Panc1 (cell line): ENCODE results near the gene SHISA9.

Experiments
- CTCF ChIP-seq: fragments of 450-650 bp; IDR thresholded peaks from 2 replicates; pipeline ENCODE4 v1.5.1; 2017; ENCODE audit warnings: mild to moderate bottlenecking
- POLR2AphosphoS5 ChIP-seq: IDR thresholded peaks from 2 replicates; pipeline ENCODE4 v1.6.1; 2012; ENCODE audit warnings: mild to moderate bottlenecking, low read depth, low read length, moderate library complexity
- REST ChIP-seq, 2 experiments: IDR thresholded peaks; 2 replicates each; pipeline ENCODE4 v1.6.1; 2011 to 2012; ENCODE audit warnings: low read depth in 2 of 2, control low read depth in 1 of 2, low read length in 1 of 2, mild to moderate bottlenecking in 1 of 2, moderate library complexity in 1 of 2; ENCODE audit not compliant: insufficient read depth in 1 of 2
- SIN3A ChIP-seq: IDR thresholded peaks from 2 replicates; pipeline ENCODE4 v1.6.1; 2012; ENCODE audit warnings: low read depth, mild to moderate bottlenecking, low read length, moderate library complexity, borderline replicate concordance; ENCODE audit not compliant: insufficient read depth

- no peak for TF ChIP-seq CTCF
- TF ChIP-seq SIN3A = no peak
- no peak for TF ChIP-seq POLR2AphosphoS5
- TF ChIP-seq REST (IDR thresholded peaks at IDR 0.05; ENCODE audit: insufficient read depth in 1 of 2, low read depth in 2 of 2, low read length in 1 of 2) = no peak
These were observed 269.9 kb downstream of the SHISA9 start for GRCh38 chr16:13171313-13171712.
